NOMO-1 treated with dmso at 0.1 percent for 144 hours (cell line): Measurements from ENCODE around the gene HPRT1.

Experiments used
- DNase-seq: peaks from one replicate; lab custom pipeline; 2025; ENCODE audit not compliant: unreplicated experiment; lab: John Stamatoyannopoulos, UW

Gene HPRT1

GRCh38 chrX:134541906-134542305 lies 81.9 kb downstream of the HPRT1 start:
- no peak for DNase-seq

- no peak for DNase-seq
Observed at GRCh38 chrX:134542485-134542884, 82.5 kb downstream of the HPRT1 start.

GRCh38 chrX:134543288-134543687 lies 83.3 kb downstream of the HPRT1 start:
- no peak for DNase-seq

GRCh38 chrX:134544135-134544512 lies 84.2 kb downstream of the HPRT1 start:
- DNase-seq, result no peak

GRCh38 chrX:134544513-134545151 lies 84.7 kb downstream of the HPRT1 start:
- DNase-seq, result no peak

- DNase-seq, result no peak
Observed at GRCh38 chrX:134545510-134545909, 85.5 kb downstream of the HPRT1 start.

- no peak for DNase-seq
Observed at GRCh38 chrX:134546187-134546586, 86.2 kb downstream of the HPRT1 start.

GRCh38 chrX:134547047-134547679 lies 87.2 kb downstream of the HPRT1 start:
- no peak for DNase-seq

GRCh38 chrX:134548257-134549201 lies 88.6 kb downstream of the HPRT1 start:
- no peak for DNase-seq
